ENCODE results near the gene SIK3.

DNA sequence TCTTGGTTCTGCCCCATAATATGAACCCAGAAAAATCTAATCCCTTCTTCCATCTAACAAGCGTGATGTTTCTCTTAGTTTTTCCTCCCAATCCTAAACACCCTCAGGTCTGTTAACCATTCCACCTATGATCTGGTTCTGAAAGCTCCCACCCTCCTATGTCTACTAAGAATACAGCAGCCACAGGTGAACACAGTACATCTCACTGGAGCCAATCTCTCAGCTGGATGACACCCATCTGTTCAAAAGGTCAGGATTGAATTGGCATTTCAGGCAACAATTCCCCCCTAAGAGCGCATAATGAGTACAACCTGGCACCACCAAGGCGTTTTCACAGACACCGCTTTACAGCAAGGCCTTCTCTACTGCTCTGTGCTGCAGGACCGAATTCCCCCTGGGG, 241.8 kb downstream of the SIK3 start:
- TF ChIP-seq, protein P1, sequence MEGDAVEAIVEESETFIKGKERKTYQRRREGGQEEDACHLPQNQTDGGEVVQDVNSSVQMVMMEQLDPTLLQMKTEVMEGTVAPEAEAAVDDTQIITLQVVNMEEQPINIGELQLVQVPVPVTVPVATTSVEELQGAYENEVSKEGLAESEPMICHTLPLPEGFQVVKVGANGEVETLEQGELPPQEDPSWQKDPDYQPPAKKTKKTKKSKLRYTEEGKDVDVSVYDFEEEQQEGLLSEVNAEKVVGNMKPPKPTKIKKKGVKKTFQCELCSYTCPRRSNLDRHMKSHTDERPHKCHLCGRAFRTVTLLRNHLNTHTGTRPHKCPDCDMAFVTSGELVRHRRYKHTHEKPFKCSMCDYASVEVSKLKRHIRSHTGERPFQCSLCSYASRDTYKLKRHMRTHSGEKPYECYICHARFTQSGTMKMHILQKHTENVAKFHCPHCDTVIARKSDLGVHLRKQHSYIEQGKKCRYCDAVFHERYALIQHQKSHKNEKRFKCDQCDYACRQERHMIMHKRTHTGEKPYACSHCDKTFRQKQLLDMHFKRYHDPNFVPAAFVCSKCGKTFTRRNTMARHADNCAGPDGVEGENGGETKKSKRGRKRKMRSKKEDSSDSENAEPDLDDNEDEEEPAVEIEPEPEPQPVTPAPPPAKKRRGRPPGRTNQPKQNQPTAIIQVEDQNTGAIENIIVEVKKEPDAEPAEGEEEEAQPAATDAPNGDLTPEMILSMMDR (IDR thresholded peaks at IDR 0.05; ENCODE audit: borderline replicate concordance, extremely low read depth, low read length, poor library complexity, severe bottlenecking), result no peak
- no peak for TF ChIP-seq EZH2 (IDR thresholded peaks at IDR 0.05; ENCODE audit: borderline replicate concordance, low read depth, low read length, severe bottlenecking)
